K562 (cell line): ENCODE data around the gene DOCK3. TPM values are rescaled to one million over a fixed set of nuclear protein-coding genes. Genes with fewer than 3 reads are reported as not detected.

Source experiments
- ATAC-seq: fragments of 200-7000 bp; cut with Tn5 transposase; 3 replicates; pipeline ENCODE4 v1.9.1; 2020; ENCODE audit warnings: moderate library complexity
- BruUV-seq: library from RNA; stranded (reverse); fragments of 400-500 nt; replicated peaks from 2 replicates; lab custom pipeline; 2021; lab: Mats Ljungman, UMichigan
- CTCF ChIA-PET: fragments of 300-600 bp; formaldehyde crosslinking; extraction: SDS; loops from one replicate; lab custom pipeline; 2021; ENCODE audit warnings: low intra/inter-chr PET ratio; lab: Yijun Ruan, JAX
- POLR2A ChIA-PET: fragments of 300-600, 350-650 bp; sonication (Branson Sonifier 250); formaldehyde crosslinking; extraction: SDS; loops from one replicate; lab custom pipeline; 2021; ENCODE audit warnings: antibody characterized with exemption, inconsistent platforms; lab: Yijun Ruan, JAX
- DNase-seq, 4 experiments: peaks; one replicate each; pipeline versions ENCODE4 v3.0.0 to v3.0.0-alpha.2; 2011 to 2018; ENCODE audit warnings: low spot score in 3 of 4, mixed read lengths in 3 of 4; ENCODE audit errors: extremely low read depth in 1 of 4
- FAIRE-seq: peaks from 2 replicates; lab custom pipeline; 2011; peaks lifted over from hg19 to GRCh38; lab: Jason Lieb, UNC
- H2AFZ ChIP-seq: 2 replicates; pipeline ENCODE4 v1.6.0; 2011; ENCODE audit warnings: low read depth, low read length, control low read depth, inconsistent platforms
- H3K27ac ChIP-seq: fragments of 200-600 bp; 3 replicates; pipeline ENCODE4 v1.8.0; 2011; ENCODE audit warnings: low read depth, mild to moderate bottlenecking, control low read depth, inconsistent platforms, low read length, moderate library complexity, mixed read lengths; ENCODE audit errors: extremely low read depth
- H3K27me3 ChIP-seq, 2 experiments: fragments of 300-600 bp in 1 of 2; 2 replicates in 1 of 2; 3 replicates in 1 of 2; pipeline versions ENCODE4 v1.6.0 to v1.8.0; 2011; ENCODE audit warnings: inconsistent platforms in 2 of 2, low read length in 2 of 2, mild to moderate bottlenecking in 1 of 2, mixed read lengths in 1 of 2, moderate library complexity in 1 of 2; ENCODE audit not compliant: control insufficient read depth in 2 of 2, insufficient read depth in 2 of 2
- H3K36me3 ChIP-seq: fragments of 300-600 bp; 3 replicates; pipeline ENCODE4 v1.8.0; 2011; ENCODE audit warnings: mild to moderate bottlenecking, low read length, inconsistent platforms; ENCODE audit not compliant: control insufficient read depth, insufficient read depth
- H3K4me1 ChIP-seq, 2 experiments: fragments of 200-600 bp in 1 of 2; replicated peaks in 1 of 2; 2 replicates in 1 of 2; 3 replicates in 1 of 2; pipeline versions ENCODE4 v1.5.1 to v1.8.0; 2011; ENCODE audit warnings: inconsistent platforms in 2 of 2, low read length in 2 of 2, mild to moderate bottlenecking in 1 of 2, mixed read lengths in 1 of 2, moderate library complexity in 1 of 2; ENCODE audit not compliant: control insufficient read depth in 2 of 2, insufficient read depth in 2 of 2
- H3K4me2 ChIP-seq: 2 replicates; pipeline ENCODE4 v1.6.1; 2011; ENCODE audit warnings: low read length, control low read depth, inconsistent platforms, mixed read lengths; ENCODE audit not compliant: insufficient read depth
- H3K4me3 ChIP-seq: fragments of 200-600 bp; sonication (generic), shearing (Covaris generic); 2 replicates; pipeline ENCODE4 v1.5.1; 2016; ENCODE audit warnings: control low read depth, inconsistent platforms
- H3K79me2 ChIP-seq: fragments of 200-600 bp; 3 replicates; pipeline ENCODE4 v1.8.0; 2011; ENCODE audit warnings: low read length, inconsistent platforms; ENCODE audit not compliant: control insufficient read depth, insufficient read depth
- H3K9ac ChIP-seq, 2 experiments: 2 replicates each; pipeline versions ENCODE4 v1.6.0 to v1.6.1; 2011; ENCODE audit warnings: low read depth in 2 of 2, low read length in 2 of 2, control low read depth in 1 of 2, inconsistent platforms in 1 of 2, mild to moderate bottlenecking in 1 of 2, mixed read lengths in 1 of 2; ENCODE audit not compliant: insufficient read depth in 1 of 2
- H3K9me1 ChIP-seq: one replicate; pipeline ENCODE4 v1.6.0; 2011; ENCODE audit warnings: inconsistent platforms, mild to moderate bottlenecking, low read length, moderate library complexity; ENCODE audit not compliant: control insufficient read depth, insufficient read depth
- H3K9me3 ChIP-seq: replicated peaks from 2 replicates; pipeline ENCODE4 v1.5.1; 2011; ENCODE audit warnings: low read depth, low read length, inconsistent platforms; ENCODE audit not compliant: control insufficient read depth, insufficient read depth
- H4K20me1 ChIP-seq: replicated peaks from 2 replicates; pipeline ENCODE4 v1.6.1; 2011; ENCODE audit warnings: low read length, inconsistent platforms, mixed read lengths; ENCODE audit not compliant: control insufficient read depth, insufficient read depth
- GTF2F1 ChIP-seq: IDR thresholded peaks from 2 replicates; pipeline ENCODE4 v1.6.1; 2011; ENCODE audit warnings: low read depth, low read length, improper control_type of control experiment
- HNRNPL ChIP-seq: fragments of 200-400 bp; formaldehyde crosslinking; IDR thresholded peaks from 2 replicates; pipeline ENCODE4 v1.6.1; 2017; ENCODE audit warnings: low read depth, mild to moderate bottlenecking, low read length
- IFI16 ChIP-seq: fragments of 250-450 bp; sonication (Bioruptor Pico); IDR thresholded peaks from 2 replicates; pipeline ENCODE4 v2.1.2; 2022; ENCODE audit warnings: mild to moderate bottlenecking, inconsistent platforms
- MAFK ChIP-seq: IDR thresholded peaks from 2 replicates; pipeline ENCODE4 v1.6.1; 2011; ENCODE audit warnings: low read length, improper control_type of control experiment
- MTF1 ChIP-seq: fragments of 250-450 bp; sonication (Bioruptor Pico); IDR thresholded peaks from 2 replicates; pipeline ENCODE4 v1.9.0; 2021; ENCODE audit warnings: moderate library complexity, mild to moderate bottlenecking, inconsistent platforms, borderline replicate concordance
- NFE2L1 ChIP-seq: fragments of 450-650 bp; IDR thresholded peaks from 2 replicates; pipeline ENCODE4 v1.6.1; 2016; ENCODE audit warnings: missing genetic modification characterization, low read depth, mild to moderate bottlenecking, missing compliant biosample characterization, moderate library complexity, borderline replicate concordance
- NRF1 ChIP-seq, 2 experiments: fragments of 450-650 bp; IDR thresholded peaks in 1 of 2; conservative IDR thresholded peaks in 1 of 2; 2 replicates each; pipeline ENCODE4 v1.6.1; 2014; ENCODE audit warnings: mild to moderate bottlenecking in 2 of 2
- PML ChIP-seq: IDR thresholded peaks from 2 replicates; pipeline ENCODE4 v1.6.1; 2012; ENCODE audit warnings: low read length, inconsistent platforms
- RBFOX2 ChIP-seq: fragments of 200-400 bp; formaldehyde crosslinking; IDR thresholded peaks from 2 replicates; pipeline ENCODE4 v1.6.1; 2017; ENCODE audit warnings: low read depth, mild to moderate bottlenecking, low read length, moderate library complexity
- RBM34 ChIP-seq: fragments of 200-400 bp; formaldehyde crosslinking; IDR thresholded peaks from 2 replicates; pipeline ENCODE4 v1.6.1; 2018; ENCODE audit warnings: low read length, borderline replicate concordance; ENCODE audit not compliant: insufficient read depth
- RCOR1 ChIP-seq, 2 experiments: IDR thresholded peaks; 2 replicates each; pipeline ENCODE4 v1.6.1; 2012; ENCODE audit warnings: low read depth in 2 of 2, low read length in 2 of 2, borderline replicate concordance in 1 of 2, improper control_type of control experiment in 1 of 2
- SNIP1 ChIP-seq: fragments of 450-650 bp; IDR thresholded peaks from 2 replicates; pipeline ENCODE4 v1.7.1; 2017; ENCODE audit warnings: low read depth, mild to moderate bottlenecking
- TARDBP ChIP-seq: fragments of 450-650 bp; IDR thresholded peaks from 2 replicates; pipeline ENCODE4 v1.6.1; 2016
- TEAD1 ChIP-seq, 2 experiments: fragments of 450-650 bp in 1 of 2; sonication (generic) in 1 of 2; formaldehyde crosslinking; IDR thresholded peaks; 2 replicates each; pipeline versions ENCODE4 v1.4.0 to v1.8.0; 2020 to 2022; ENCODE audit warnings: mild to moderate bottlenecking in 2 of 2, missing genetic modification reagents in 1 of 2
- ZNF174 ChIP-seq: fragments of 250-450 bp; sonication (Bioruptor Pico); IDR thresholded peaks from 2 replicates; pipeline ENCODE4 v1.4.0; 2020; ENCODE audit warnings: mild to moderate bottlenecking
- ZNF253 ChIP-seq: fragments of 250-450 bp; sonication (Bioruptor Pico); conservative IDR thresholded peaks from 2 replicates; pipeline ENCODE4 v1.6.1; 2021; ENCODE audit warnings: mild to moderate bottlenecking
- ZNF444 ChIP-seq: fragments of 250-450 bp; sonication (Bioruptor Pico); IDR thresholded peaks from 2 replicates; pipeline ENCODE4 v1.4.0; 2020; ENCODE audit warnings: mild to moderate bottlenecking, moderate library complexity
- ZNF561 ChIP-seq: fragments of 450-650 bp; formaldehyde crosslinking; conservative IDR thresholded peaks from 2 replicates; pipeline ENCODE4 v1.4.0; 2020; ENCODE audit warnings: mild to moderate bottlenecking, moderate library complexity
- ZNF583 ChIP-seq: fragments of 250-450 bp; sonication (Bioruptor Pico); IDR thresholded peaks from 2 replicates; pipeline ENCODE4 v1.4.0; 2020
- WGBS: fragments of 100-300 bp; shearing (Covaris generic); methylation state at CpG from one replicate; pipeline ENCODE4 v1.1.6; 2016; ENCODE audit warnings: low coverage, mixed read lengths; ENCODE audit not compliant: insufficient coverage; ENCODE audit errors: missing lambda C conversion rate; 5-methylcytosine and 5-hydroxymethylcytosine counted together
- in situ Hi-C: fragments of 300-500 bp; cut with MboI; formaldehyde crosslinking; loops from 4 replicates; pipeline ENCODE4 v1.15.0; 2018; ENCODE audit warnings: inconsistent platforms, mixed read lengths
- intact Hi-C: fragments of 100-400 bp; cut with micrococcal nuclease; formaldehyde crosslinking; loops from 2 replicates; pipeline ENCODE4 v1.14.2; 2022
- polyA plus RNA-seq, 8 experiments: library from polyadenylated mRNA; depleted of rRNA in 4 of 8; stranded (reverse) in 5 of 8; unstranded in 3 of 8; fragments of >200 nt; fragmentation: Nextera tagmentation in 2 of 8; fragmentation: Illumina TruSeq in 1 of 8; extraction: Ambion mirVana in 2 of 8; extraction: Trizol in 1 of 8; gene quantifications; 2 replicates each; pipeline versions ENCODE4 v1.2.1 to v1.2.3, GENCODE V29; 2011 to 2014; ENCODE audit warnings: inconsistent platforms in 1 of 8, missing spikeins in 1 of 8
- total RNA-seq, 7 experiments: library from RNA; depleted of rRNA in 6 of 7; stranded (reverse); fragments of >200 nt in 6 of 7; fragmentation: Illumina TruSeq in 2 of 7; extraction: Trizol in 2 of 7; gene quantifications; 2 replicates each; pipeline versions ENCODE4 v1.2.1 to v1.2.3, GENCODE V29; 2011 to 2021; ENCODE audit warnings: low replicate concordance in 1 of 7
- TF ChIP-seq, protein P1 (sequence below): sonication (generic); formaldehyde crosslinking; IDR thresholded peaks from 2 replicates; pipeline ENCODE4 v1.4.0; 2020; ENCODE audit warnings: mild to moderate bottlenecking, missing genetic modification reagents
- TF ChIP-seq, protein P2 (sequence below): IDR thresholded peaks from 2 replicates; pipeline ENCODE4 v1.6.1; 2014; ENCODE audit warnings: antibody characterized with exemption

DOCK3 gene
- total and polyA plus RNA-seq, 9 of the 15 experiments (the other 6 are each of a cell fraction or from before 2014, with no cell fraction given) = under 0.01 to 0.03 (median 0.01) TPM; not detected in 4

DNA sequence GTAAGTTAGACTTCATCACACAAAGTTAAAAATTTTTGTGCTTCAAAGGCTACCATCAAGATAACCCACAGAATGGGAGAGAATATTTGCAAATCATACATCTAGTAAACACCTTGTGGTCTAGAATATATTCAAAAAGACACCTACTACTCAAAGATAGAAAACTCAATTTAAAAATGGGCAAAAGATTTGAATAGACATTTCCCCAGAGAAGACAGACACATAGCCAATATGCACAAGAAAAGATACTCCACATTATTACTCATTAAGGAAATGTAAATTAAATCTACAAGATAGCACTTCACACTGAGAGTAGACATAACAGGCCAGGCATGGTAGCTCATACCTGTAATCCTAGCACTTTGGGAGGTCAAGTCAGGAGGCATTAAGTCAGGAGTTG is 622.6 kb downstream of the DOCK3 start (continued):
- TF ChIP-seq NRF1 (conservative IDR thresholded peaks at IDR 0.05 in 1 of 2, IDR thresholded peaks at IDR 0.05 in 1 of 2) (no peak), TARDBP (no peak)

DNA sequence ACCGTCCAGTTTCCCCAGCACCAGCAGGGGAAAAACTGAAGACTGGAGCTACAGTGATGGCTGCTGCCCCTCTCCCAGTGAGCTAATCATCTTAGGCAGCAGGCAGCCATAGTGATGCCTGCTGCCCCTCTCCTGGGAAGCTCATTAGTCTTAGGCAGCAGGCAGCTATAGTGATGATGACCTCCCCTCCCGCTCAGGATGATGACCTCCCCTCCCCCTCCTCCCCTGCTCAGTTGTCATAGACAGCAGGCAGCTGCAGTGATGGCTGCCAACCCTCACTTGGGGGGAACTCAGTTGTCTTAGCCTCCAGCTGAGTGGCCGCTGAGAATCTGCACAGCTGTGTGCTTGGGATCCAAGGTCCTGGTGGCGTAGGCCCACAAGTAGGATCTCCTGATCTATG is 629.5 kb downstream of the DOCK3 start:
- DNase-seq (no peak), FAIRE-seq (no peak), ATAC-seq (no peak)
- H3K4me1 ChIP-seq = no peaks in the 10 kb centered on the region
- in situ Hi-C loops = no loop called here
- no peak overlapping the region for H3K27ac ChIP-seq
- H3K9ac ChIP-seq = no peak overlapping the region
- ChIA-PET POLR2A (no interaction called here), CTCF (no interaction called here)
- H3K79me2 ChIP-seq = no peaks in the 10 kb centered on the region
- H3K9me1 ChIP-seq = no peaks in the 10 kb centered on the region
- no peaks in the 10 kb centered on the region for H4K20me1 ChIP-seq
- no peak overlapping the region for H3K4me3 ChIP-seq
- no peak overlapping the region for H3K4me2 ChIP-seq
- no peaks in the 10 kb centered on the region for H3K27me3 ChIP-seq
- BruUV-seq = no TSS peak
- intact Hi-C loops = no loop called here
- 3% methylated on average over 3 of the region's 4 CpGs for whole genome bisulfite sequencing
- H3K36me3 ChIP-seq = no peaks in the 10 kb centered on the region
- H2AFZ ChIP-seq = no peak overlapping the region
- H3K9me3 ChIP-seq = no peaks in the 10 kb centered on the region
- no peak for TF ChIP-seq GTF2F1
- no peak for TF ChIP-seq ZNF583 (CRISPR knock-in tag)
- no peak for TF ChIP-seq MAFK
- no peak for TF ChIP-seq MTF1 (CRISPR knock-in tag)
- no peak for TF ChIP-seq RBM34
- no peak for TF ChIP-seq ZNF174 (CRISPR knock-in tag)
- no peak for TF ChIP-seq NFE2L1
- TF ChIP-seq HNRNPL = no peak
- TF ChIP-seq TEAD1 (CRISPR knock-in tag; IDR thresholded peaks at IDR 0.05) = no peak
- no peak for TF ChIP-seq ZNF561 (CRISPR knock-in tag)
- TF ChIP-seq, protein P1, sequence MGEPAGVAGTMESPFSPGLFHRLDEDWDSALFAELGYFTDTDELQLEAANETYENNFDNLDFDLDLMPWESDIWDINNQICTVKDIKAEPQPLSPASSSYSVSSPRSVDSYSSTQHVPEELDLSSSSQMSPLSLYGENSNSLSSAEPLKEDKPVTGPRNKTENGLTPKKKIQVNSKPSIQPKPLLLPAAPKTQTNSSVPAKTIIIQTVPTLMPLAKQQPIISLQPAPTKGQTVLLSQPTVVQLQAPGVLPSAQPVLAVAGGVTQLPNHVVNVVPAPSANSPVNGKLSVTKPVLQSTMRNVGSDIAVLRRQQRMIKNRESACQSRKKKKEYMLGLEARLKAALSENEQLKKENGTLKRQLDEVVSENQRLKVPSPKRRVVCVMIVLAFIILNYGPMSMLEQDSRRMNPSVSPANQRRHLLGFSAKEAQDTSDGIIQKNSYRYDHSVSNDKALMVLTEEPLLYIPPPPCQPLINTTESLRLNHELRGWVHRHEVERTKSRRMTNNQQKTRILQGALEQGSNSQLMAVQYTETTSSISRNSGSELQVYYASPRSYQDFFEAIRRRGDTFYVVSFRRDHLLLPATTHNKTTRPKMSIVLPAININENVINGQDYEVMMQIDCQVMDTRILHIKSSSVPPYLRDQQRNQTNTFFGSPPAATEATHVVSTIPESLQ (CRISPR knock-in tag) = no peak
- no peak for TF ChIP-seq ZNF444 (CRISPR knock-in tag)
- TF ChIP-seq RBFOX2 = no peak
- TF ChIP-seq SNIP1 = no peak
- TF ChIP-seq PML = no peak
- no peak for TF ChIP-seq IFI16 (CRISPR knock-in tag)
- TF ChIP-seq ZNF253 (CRISPR knock-in tag) = no peak
- TF ChIP-seq, protein P2, sequence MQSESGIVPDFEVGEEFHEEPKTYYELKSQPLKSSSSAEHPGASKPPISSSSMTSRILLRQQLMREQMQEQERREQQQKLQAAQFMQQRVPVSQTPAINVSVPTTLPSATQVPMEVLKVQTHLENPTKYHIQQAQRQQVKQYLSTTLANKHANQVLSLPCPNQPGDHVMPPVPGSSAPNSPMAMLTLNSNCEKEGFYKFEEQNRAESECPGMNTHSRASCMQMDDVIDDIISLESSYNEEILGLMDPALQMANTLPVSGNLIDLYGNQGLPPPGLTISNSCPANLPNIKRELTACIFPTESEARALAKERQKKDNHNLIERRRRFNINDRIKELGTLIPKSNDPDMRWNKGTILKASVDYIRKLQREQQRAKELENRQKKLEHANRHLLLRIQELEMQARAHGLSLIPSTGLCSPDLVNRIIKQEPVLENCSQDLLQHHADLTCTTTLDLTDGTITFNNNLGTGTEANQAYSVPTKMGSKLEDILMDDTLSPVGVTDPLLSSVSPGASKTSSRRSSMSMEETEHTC = no peak
- no peak for TF ChIP-seq RCOR1 (IDR thresholded peaks at IDR 0.05; ENCODE audit: borderline replicate concordance in 1 of 2, low read depth in 2 of 2, low read length in 2 of 2)
